ENCODE measurements around the gene VWA5B2.

The VWA5B2 gene

GRCh38 chr3:184261270-184261853 lies 32.0 kb downstream of the VWA5B2 start, which contains the start of gene CAMK2N2 (continued):
- TF ChIP-seq, protein P1, sequence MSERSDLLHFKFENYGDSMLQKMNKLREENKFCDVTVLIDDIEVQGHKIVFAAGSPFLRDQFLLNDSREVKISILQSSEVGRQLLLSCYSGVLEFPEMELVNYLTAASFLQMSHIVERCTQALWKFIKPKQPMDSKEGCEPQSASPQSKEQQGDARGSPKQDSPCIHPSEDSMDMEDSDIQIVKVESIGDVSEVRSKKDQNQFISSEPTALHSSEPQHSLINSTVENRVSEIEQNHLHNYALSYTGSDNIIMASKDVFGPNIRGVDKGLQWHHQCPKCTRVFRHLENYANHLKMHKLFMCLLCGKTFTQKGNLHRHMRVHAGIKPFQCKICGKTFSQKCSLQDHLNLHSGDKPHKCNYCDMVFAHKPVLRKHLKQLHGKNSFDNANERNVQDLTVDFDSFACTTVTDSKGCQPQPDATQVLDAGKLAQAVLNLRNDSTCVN (tag by site-specific recombination; optimal IDR thresholded peaks at IDR 0.05) = peak; percentile 45

DNA sequence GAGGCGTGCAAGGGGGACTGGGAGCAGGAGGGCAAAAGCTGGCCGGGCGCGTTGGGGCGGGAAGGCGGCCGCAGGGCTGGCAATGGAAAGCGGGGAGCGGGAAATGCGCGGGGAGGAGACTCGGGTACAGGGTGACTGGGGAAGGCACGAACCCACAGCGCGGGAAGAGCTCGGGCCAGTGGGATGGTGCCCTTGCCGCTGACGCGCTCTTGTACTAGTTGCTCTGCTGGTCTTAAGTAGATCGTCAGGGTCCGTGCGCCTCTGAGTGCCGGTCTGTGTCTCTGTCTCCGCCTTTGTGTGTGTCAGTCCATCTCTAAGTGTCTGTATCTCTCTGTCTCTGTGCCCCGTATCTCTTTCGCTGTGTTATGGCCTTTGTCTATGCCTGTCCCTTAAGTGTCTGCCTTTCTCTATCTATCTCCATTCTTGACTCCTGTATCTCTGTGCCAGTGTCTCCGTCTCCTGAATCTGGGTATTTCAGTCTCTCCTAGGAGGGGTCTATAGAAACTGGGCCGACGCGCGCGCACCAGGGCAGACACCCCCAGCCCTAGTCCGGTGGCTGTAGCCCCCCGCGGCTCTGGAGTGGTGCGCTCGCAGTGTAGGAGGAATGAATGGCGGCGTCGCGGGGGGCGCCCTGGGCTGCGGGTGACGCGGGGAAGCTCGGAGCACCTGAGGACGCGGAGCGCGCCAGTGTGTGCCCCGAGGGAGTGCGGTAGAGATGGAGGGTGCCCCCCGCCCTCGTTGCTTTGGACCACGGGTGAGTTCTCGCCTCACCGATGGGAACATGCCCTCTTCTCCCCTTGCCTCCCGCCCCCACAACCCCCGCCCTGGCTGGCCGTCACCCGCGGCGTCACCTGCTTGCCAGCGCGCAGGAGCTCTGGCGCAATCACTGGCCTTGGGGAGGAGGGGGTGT lies 32.7 kb downstream of the VWA5B2 start:
- Histone ChIP-seq H3K9me3 (ENCODE audit: control insufficient read depth, insufficient read depth, low read depth, low read length) (no peaks in the 10 kb centered on the region), H3K27ac (ENCODE audit: extremely low read depth, low read depth, low read length) (no peak overlapping the region), H3K4me3 (ENCODE audit: low read depth, low read length) (peak overlapping the region; percentile 50), H3K36me3 (ENCODE audit: control insufficient read depth in 2 of 2, insufficient read depth in 1 of 2, low read length in 2 of 2) (peaks cover 0 to 6% of the 10 kb centered on the region in 2 experiments; a peak in 1 of 3 replicates), H3K4me1 (ENCODE audit: control insufficient read depth, insufficient read depth, low read length) (no peaks in the 10 kb centered on the region; the same call in 1 of the 2 replicates)
- ChIA-PET CTCF (interaction anchor here (0.6 to 1.3 kb wide), 4 partner anchors 8 to 118 kb away, joined by 3 to 4 read pairs (median 3); partner anchors contain the start of gene EEF1AKMT4), POLR2A (interaction anchor here (0.6 to 1.2 kb wide), 3 partner anchors 22 to 355 kb away, joined by 3 to 4 read pairs (median 3); no protein-coding TSS in a partner anchor)
- no peak for TF ChIP-seq ZNF449 (tag by site-specific recombination; IDR thresholded peaks at IDR 0.05)
- TF ChIP-seq ZFHX2 (tag by site-specific recombination; conservative IDR thresholded peaks at IDR 0.05) = peak; percentile 35
- no peak for TF ChIP-seq ZNF248 (tag by site-specific recombination; IDR thresholded peaks at IDR 0.05)
- no peak for TF ChIP-seq YY1 (tag by site-specific recombination; IDR thresholded peaks at IDR 0.05)
- no peak for TF ChIP-seq HOXD13 (CRISPR knock-in tag; IDR thresholded peaks at IDR 0.05; ENCODE audit: borderline replicate concordance)
- TF ChIP-seq ZBTB48 (tag by site-specific recombination; IDR thresholded peaks at IDR 0.05) = peak; percentile 93
- TF ChIP-seq ZNF837 (tag by site-specific recombination; IDR thresholded peaks at IDR 0.05) = no peak
- no peak for TF ChIP-seq ZNF670 (tag by site-specific recombination; IDR thresholded peaks at IDR 0.05; ENCODE audit: low read depth)
- no peak for TF ChIP-seq ZNF221 (tag by site-specific recombination; IDR thresholded peaks at IDR 0.05; ENCODE audit: borderline replicate concordance)
- no peak for TF ChIP-seq MZF1 (tag by site-specific recombination; IDR thresholded peaks at IDR 0.05; ENCODE audit: borderline replicate concordance)
- TF ChIP-seq ZSCAN23 (tag by site-specific recombination; IDR thresholded peaks at IDR 0.05) = 0 out of 2 replicates have a peak, but pooled peaks have one; percentile 30
- no peak; the same call in 1 of the 2 replicates for TF ChIP-seq IKZF3 (tag by site-specific recombination; IDR thresholded peaks at IDR 0.05)
- peak; percentile 99 for TF ChIP-seq GLIS1 (tag by site-specific recombination; IDR thresholded peaks at IDR 0.05)
- TF ChIP-seq, protein P2, sequence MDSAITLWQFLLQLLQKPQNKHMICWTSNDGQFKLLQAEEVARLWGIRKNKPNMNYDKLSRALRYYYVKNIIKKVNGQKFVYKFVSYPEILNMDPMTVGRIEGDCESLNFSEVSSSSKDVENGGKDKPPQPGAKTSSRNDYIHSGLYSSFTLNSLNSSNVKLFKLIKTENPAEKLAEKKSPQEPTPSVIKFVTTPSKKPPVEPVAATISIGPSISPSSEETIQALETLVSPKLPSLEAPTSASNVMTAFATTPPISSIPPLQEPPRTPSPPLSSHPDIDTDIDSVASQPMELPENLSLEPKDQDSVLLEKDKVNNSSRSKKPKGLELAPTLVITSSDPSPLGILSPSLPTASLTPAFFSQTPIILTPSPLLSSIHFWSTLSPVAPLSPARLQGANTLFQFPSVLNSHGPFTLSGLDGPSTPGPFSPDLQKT (IDR thresholded peaks at IDR 0.05; ENCODE audit: borderline replicate concordance, low read depth, low read length) = no peak
- no peak for TF ChIP-seq ZNF112 (tag by site-specific recombination; IDR thresholded peaks at IDR 0.05)
- no peak for TF ChIP-seq ZNF707 (tag by site-specific recombination; IDR thresholded peaks at IDR 0.05)
- no peak for TF ChIP-seq KLF1 (tag by site-specific recombination; IDR thresholded peaks at IDR 0.05)
- TF ChIP-seq ZNF169 (tag by site-specific recombination; IDR thresholded peaks at IDR 0.05) = no peak
- TF ChIP-seq ZNF48 (tag by site-specific recombination; IDR thresholded peaks at IDR 0.05) = no peak
- no peak for TF ChIP-seq SETDB1 (IDR thresholded peaks at IDR 0.05; ENCODE audit: insufficient read length, low read length)
- peak; percentile 8; the same call in 1 of the 2 replicates for TF ChIP-seq ZNF394 (tag by site-specific recombination; IDR thresholded peaks at IDR 0.05; ENCODE audit: borderline replicate concordance)
- TF ChIP-seq ZNF677 (tag by site-specific recombination; IDR thresholded peaks at IDR 0.05) = no peak
- no peak for TF ChIP-seq ZBTB21 (tag by site-specific recombination; IDR thresholded peaks at IDR 0.05)
- TF ChIP-seq GLI2 (tag by site-specific recombination; IDR thresholded peaks at IDR 0.05; ENCODE audit: borderline replicate concordance, low read depth) = no peak
- TF ChIP-seq ZNF350 (tag by site-specific recombination; IDR thresholded peaks at IDR 0.05) = no peak
- no peak for TF ChIP-seq ZXDB (tag by site-specific recombination; IDR thresholded peaks at IDR 0.05)
- no peak for TF ChIP-seq ZNF214 (tag by site-specific recombination; IDR thresholded peaks at IDR 0.05; ENCODE audit: borderline replicate concordance)
- peak; percentile 76 for TF ChIP-seq ZNF600 (tag by site-specific recombination; IDR thresholded peaks at IDR 0.05)
- TF ChIP-seq ZBTB20 (tag by site-specific recombination; IDR thresholded peaks at IDR 0.05) = peak; percentile 34; the same call in 1 of the 2 replicates
- TF ChIP-seq SP2 (tag by site-specific recombination; IDR thresholded peaks at IDR 0.05) = peak; percentile 68
- TF ChIP-seq SP3 (tag by site-specific recombination; IDR thresholded peaks at IDR 0.05) = peak; percentile 87
- no peak for TF ChIP-seq RBAK (tag by site-specific recombination; IDR thresholded peaks at IDR 0.05)
- TF ChIP-seq ZNF175 (tag by site-specific recombination; IDR thresholded peaks at IDR 0.05) = no peak

All from HEK293 (cell line).